GM23338 (cell line): ENCODE measurements around the gene VSIG10L2. TPM values are rescaled to one million over a fixed set of nuclear protein-coding genes. Genes with fewer than 3 reads are reported as not detected.

Source experiments
- ATAC-seq: fragments of 200-7000 bp; cut with Tn5 transposase; 3 replicates; pipeline ENCODE4 v1.9.1; 2020
- DNase-seq: peaks from one replicate; pipeline ENCODE4 v3.0.0-alpha.2; 2015; ENCODE audit warnings: low spot score
- H2AFZ ChIP-seq: fragments of 200-600 bp; sonication (generic); 2 replicates; pipeline ENCODE4 v1.8.0; 2016; ENCODE audit warnings: antibody characterized with exemption, mild to moderate bottlenecking, moderate library complexity
- H3F3A ChIP-seq: fragments of 200-600 bp; sonication (generic); replicated peaks from 2 replicates; pipeline ENCODE4 v1.8.0; 2017; ENCODE audit warnings: antibody characterized with exemption, mixed run types, low read depth
- H3K27ac ChIP-seq: fragments of 200-600 bp; sonication (generic); 2 replicates; pipeline ENCODE4 v1.6.1; 2016; ENCODE audit warnings: low read depth
- H3K27me3 ChIP-seq: fragments of 200-600 bp; sonication (generic); 2 replicates; pipeline ENCODE4 v1.8.0; 2016; ENCODE audit warnings: mild to moderate bottlenecking, mixed run types, moderate library complexity; ENCODE audit not compliant: insufficient read depth
- H3K36me3 ChIP-seq: fragments of 200-600 bp; sonication (generic); 2 replicates; pipeline ENCODE4 v1.8.0; 2016; ENCODE audit warnings: mild to moderate bottlenecking; ENCODE audit not compliant: insufficient read depth
- H3K4me1 ChIP-seq: fragments of 200-600 bp; sonication (generic); 2 replicates; pipeline ENCODE4 v1.8.0; 2016; ENCODE audit warnings: mild to moderate bottlenecking, moderate library complexity; ENCODE audit not compliant: insufficient read depth
- H3K4me2 ChIP-seq: fragments of 200-600 bp; sonication (generic); 2 replicates; pipeline ENCODE4 v1.7.1; 2017; ENCODE audit warnings: mixed run types
- H3K4me3 ChIP-seq: fragments of 200-600 bp; sonication (generic); 2 replicates; pipeline ENCODE4 v1.6.1; 2016; ENCODE audit warnings: mixed run types
- H3K79me2 ChIP-seq: fragments of 200-600 bp; sonication (generic); replicated peaks from 2 replicates; pipeline ENCODE4 v1.8.0; 2017; ENCODE audit warnings: mild to moderate bottlenecking; ENCODE audit not compliant: insufficient read depth
- H3K9me2 ChIP-seq: fragments of 200-600 bp; sonication (generic); 2 replicates; pipeline ENCODE4 v1.8.0; 2017; ENCODE audit not compliant: insufficient read depth
- H4K20me1 ChIP-seq: fragments of 200-600 bp; sonication (generic); replicated peaks from 2 replicates; pipeline ENCODE4 v1.8.0; 2017; ENCODE audit warnings: mild to moderate bottlenecking; ENCODE audit not compliant: insufficient read depth
- H3K27ac Mint-ChIP-seq: 2 replicates; pipeline ENCODE4 v1.8.0; 2020; ENCODE audit warnings: inconsistent platforms, mild to moderate bottlenecking, moderate library complexity, mixed read lengths
- H3K27me3 Mint-ChIP-seq: 3 replicates; pipeline ENCODE4 v1.8.0; 2022; ENCODE audit warnings: low read depth, mild to moderate bottlenecking, moderate library complexity, mixed read lengths, inconsistent platforms; ENCODE audit not compliant: insufficient read depth, poor library complexity
- H3K36me3 Mint-ChIP-seq: 3 replicates; pipeline ENCODE4 v1.8.0; 2021; ENCODE audit warnings: low read depth, mild to moderate bottlenecking, inconsistent platforms, moderate library complexity, mixed read lengths
- H3K4me1 Mint-ChIP-seq: 3 replicates; pipeline ENCODE4 v1.8.0; 2020; ENCODE audit warnings: mild to moderate bottlenecking, inconsistent platforms, mixed read lengths
- H3K4me3 Mint-ChIP-seq: 3 replicates; pipeline ENCODE4 v1.8.0; 2021; ENCODE audit warnings: moderate library complexity, mild to moderate bottlenecking, inconsistent platforms, mixed read lengths
- H3K9me3 Mint-ChIP-seq: 3 replicates; pipeline ENCODE4 v1.8.0; 2020; ENCODE audit warnings: moderate library complexity, mild to moderate bottlenecking, inconsistent platforms, mixed read lengths
- ETS1 ChIP-seq: IDR thresholded peaks from 2 replicates; pipeline ENCODE4 v1.6.1; 2016; ENCODE audit warnings: antibody characterized with exemption
- EZH2 ChIP-seq: fragments of 200-600 bp; sonication (generic); IDR thresholded peaks from one replicate; pipeline ENCODE4 v1.8.0; 2017; ENCODE audit warnings: antibody characterized with exemption, mild to moderate bottlenecking, low read depth; ENCODE audit not compliant: unreplicated experiment
- EZH2phosphoT487 ChIP-seq: fragments of 200-600 bp; sonication (generic); IDR thresholded peaks from one replicate; pipeline ENCODE4 v1.8.1; 2018; ENCODE audit warnings: antibody characterized with exemption; ENCODE audit not compliant: unreplicated experiment
- JUNB ChIP-seq: IDR thresholded peaks from one replicate; pipeline ENCODE4 v1.6.1; 2016; ENCODE audit warnings: antibody characterized with exemption; ENCODE audit not compliant: unreplicated experiment
- NANOG ChIP-seq: IDR thresholded peaks from 2 replicates; pipeline ENCODE4 v1.6.1; 2016; ENCODE audit warnings: antibody characterized with exemption, borderline replicate concordance
- REST ChIP-seq: IDR thresholded peaks from one replicate; pipeline ENCODE4 v1.6.1; 2018; ENCODE audit warnings: antibody characterized with exemption; ENCODE audit not compliant: unreplicated experiment
- STAT1 ChIP-seq: IDR thresholded peaks from one replicate; pipeline ENCODE4 v1.6.1; 2016; ENCODE audit warnings: antibody characterized with exemption; ENCODE audit not compliant: unreplicated experiment
- ZNF331 ChIP-seq: fragments of 250-450 bp; sonication (Bioruptor Pico); IDR thresholded peaks from 2 replicates; pipeline ENCODE4 v1.5.0; 2020; ENCODE audit warnings: low read depth, mild to moderate bottlenecking, moderate library complexity
- ZNF462 ChIP-seq: fragments of 250-450 bp; sonication (Bioruptor Pico); IDR thresholded peaks from 2 replicates; pipeline ENCODE4 v1.5.0; 2020; ENCODE audit warnings: mild to moderate bottlenecking, moderate library complexity
- polyA plus RNA-seq: library from polyadenylated mRNA; unstranded; fragments of >200 nt; fragmentation: Nextera tagmentation; extraction: Ambion mirVana; gene quantifications from 2 replicates; pipeline ENCODE4 v1.2.1, GENCODE V29; 2016
- total RNA-seq: library from RNA; depleted of rRNA; stranded (reverse); fragments of >200 nt; shearing (Covaris generic); gene quantifications from 2 replicates; pipeline ENCODE4 v1.2.3, GENCODE V29; 2014

VSIG10L2 gene
- total and polyA plus RNA-seq, 2 experiments from 2014 or later, result 0.63 TPM; not detected in 1

GRCh38 chr11:125959511-125959910 lies 13.7 kb downstream of the VSIG10L2 start:
- ATAC-seq (no peak), DNase-seq (no peak)
- Histone ChIP-seq H4K20me1 (no peaks in the 10 kb centered on the region), H3K4me3 (no peak overlapping the region), H3K4me1 (peaks cover 8% of the 10 kb centered on the region; the same call in 1 of the 2 replicates), H3K9me2 (no peaks in the 10 kb centered on the region), H3K4me2 (no peak overlapping the region), H3K27me3 (no peaks in the 10 kb centered on the region), H3K27ac (no peak overlapping the region), H3F3A (no peaks in the 10 kb centered on the region), H3K79me2 (no peaks in the 10 kb centered on the region), H2AFZ (no peak overlapping the region), H3K36me3 (peaks cover 11% of the 10 kb centered on the region; the same call in 1 of the 2 replicates)
- Mint-ChIP-seq H3K9me3 (no peaks in the 10 kb centered on the region; the same call in 2 of the 3 replicates), H3K27ac (no peak overlapping the region), H3K4me3 (no peak overlapping the region), H3K4me1 (peaks cover 13% of the 10 kb centered on the region; the same call in 2 of the 3 replicates), H3K36me3 (peaks cover 27% of the 10 kb centered on the region), H3K27me3 (peaks cover 2% of the 10 kb centered on the region)
- TF ChIP-seq JUNB (no peak), NANOG (no peak), STAT1 (no peak), EZH2 (no peak), ETS1 (no peak), ZNF462 (CRISPR knock-in tag) (no peak), ZNF331 (CRISPR knock-in tag) (no peak), EZH2phosphoT487 (no peak), REST (no peak)
